HG03097 (cell line): ENCODE data around the gene PCSK5.
"Not testable (repeated sequence)": the region's sequence is repeated elsewhere in the genome, so short reads cannot be mapped to it uniquely, and the experiment has no call there.

Experiments
- ATAC-seq: cut with Tn5 transposase; IDR thresholded peaks from one replicate; pipeline ENCODE4 v1.9.1; 2021; ENCODE audit not compliant: unreplicated experiment, low FRiP score

PCSK5 gene

DNA sequence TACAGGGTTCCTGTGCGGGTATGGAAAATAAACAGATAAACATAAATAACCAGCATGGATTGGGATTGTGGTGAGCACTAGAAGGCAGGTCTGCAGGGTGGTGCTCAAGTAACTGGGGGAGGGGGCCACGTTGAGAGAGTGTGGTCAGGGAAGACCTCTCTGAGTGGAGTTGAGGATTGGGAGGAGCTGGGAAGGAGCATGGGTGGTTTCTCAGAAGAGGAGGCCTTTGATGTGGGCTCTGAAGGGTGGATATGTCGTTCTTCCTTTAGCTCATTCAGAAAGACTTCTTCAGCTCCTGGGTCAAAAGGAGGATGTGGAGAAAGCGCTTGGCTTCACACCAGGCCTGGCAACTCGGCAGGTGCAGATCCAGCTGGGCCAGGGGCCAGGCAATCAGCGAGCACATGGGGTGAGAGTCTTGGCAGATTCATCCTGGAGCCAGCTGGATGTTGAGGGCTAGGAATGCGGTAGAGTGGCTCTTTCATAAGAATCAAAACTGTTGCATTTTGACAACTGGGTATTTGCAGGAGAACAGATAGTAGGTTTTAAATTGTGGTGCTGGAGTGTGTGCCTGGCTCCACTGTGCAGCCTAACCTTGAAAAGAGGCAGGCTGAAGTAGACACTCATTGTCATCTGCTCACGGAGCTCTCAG, 71.7 kb downstream of the PCSK5 start:
- ATAC-seq = no peak

GRCh38 chr9:75962662-75963036, 72.2 kb downstream of the PCSK5 start:
- no peak for ATAC-seq

DNA sequence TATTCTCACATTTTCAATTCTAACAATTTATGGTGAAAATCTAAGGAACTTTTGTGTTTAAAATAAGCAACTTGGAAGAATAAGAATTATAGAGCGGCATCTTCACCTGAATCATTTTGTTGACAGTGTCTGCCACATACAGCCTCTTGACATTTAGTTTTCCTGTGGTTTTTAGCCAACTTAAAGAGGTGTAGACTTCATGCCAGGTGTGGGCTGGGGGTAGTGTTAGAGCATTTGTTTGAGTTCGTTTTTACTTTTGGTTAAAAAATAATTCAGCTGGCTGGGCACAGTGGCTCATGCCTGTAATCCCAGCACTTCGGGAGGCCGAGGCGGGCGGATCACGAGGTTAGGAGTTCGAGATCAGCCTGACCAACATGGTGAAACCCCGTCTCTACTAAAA, 72.8 kb downstream of the PCSK5 start:
- not testable (repeated sequence) for ATAC-seq

GRCh38 chr9:75964427-75964826, 74.0 kb downstream of the PCSK5 start:
- ATAC-seq = no peak

DNA sequence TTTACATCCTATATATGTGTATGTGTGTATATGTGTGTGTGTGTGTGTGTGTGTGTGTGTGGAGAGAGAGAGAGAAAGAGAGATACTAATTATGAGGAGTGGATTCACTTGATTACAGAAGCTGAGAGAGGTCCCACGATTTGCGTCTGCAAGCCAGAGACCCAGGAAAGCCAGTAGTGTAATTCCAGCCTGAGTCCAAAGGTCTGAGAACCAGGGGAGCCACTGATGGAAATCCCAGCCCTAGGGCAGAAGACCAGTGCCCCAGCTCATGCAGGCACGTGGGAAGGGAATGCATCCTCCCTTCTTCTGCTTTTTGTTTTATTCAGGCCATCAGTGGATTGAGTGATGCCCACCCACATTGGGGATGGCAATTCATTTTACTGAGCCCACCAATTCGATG, 74.8 kb downstream of the PCSK5 start:
- no peak for ATAC-seq

GRCh38 chr9:75967556-75967955, 77.1 kb downstream of the PCSK5 start:
- ATAC-seq = no peak

- no peak for ATAC-seq
Measured at GRCh38 chr9:75974016-75974766, 83.7 kb downstream of the PCSK5 start.

GRCh38 chr9:75975071-75975470, 84.6 kb downstream of the PCSK5 start:
- no peak for ATAC-seq

DNA sequence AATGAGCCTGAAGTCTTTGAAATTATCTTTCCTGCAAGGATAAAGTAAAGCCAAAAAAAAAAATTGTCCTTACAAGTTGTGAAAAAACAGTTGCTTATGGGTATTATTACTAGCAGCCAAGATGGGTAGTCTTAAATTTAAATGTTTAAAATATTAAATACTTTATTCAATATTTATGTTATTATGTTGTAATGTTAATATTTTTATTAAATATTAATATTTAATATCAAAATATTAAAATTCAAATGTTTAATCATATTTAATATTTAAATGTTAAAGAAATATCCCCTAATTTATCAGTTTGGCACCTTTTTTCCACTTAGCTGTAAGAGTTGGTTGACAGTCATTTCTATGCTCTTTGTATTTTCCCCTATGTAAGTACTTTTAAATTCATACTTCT, 86.1 kb downstream of the PCSK5 start:
- ATAC-seq = no peak

- no peak for ATAC-seq
Measured at GRCh38 chr9:75979362-75979761, 88.9 kb downstream of the PCSK5 start.

DNA sequence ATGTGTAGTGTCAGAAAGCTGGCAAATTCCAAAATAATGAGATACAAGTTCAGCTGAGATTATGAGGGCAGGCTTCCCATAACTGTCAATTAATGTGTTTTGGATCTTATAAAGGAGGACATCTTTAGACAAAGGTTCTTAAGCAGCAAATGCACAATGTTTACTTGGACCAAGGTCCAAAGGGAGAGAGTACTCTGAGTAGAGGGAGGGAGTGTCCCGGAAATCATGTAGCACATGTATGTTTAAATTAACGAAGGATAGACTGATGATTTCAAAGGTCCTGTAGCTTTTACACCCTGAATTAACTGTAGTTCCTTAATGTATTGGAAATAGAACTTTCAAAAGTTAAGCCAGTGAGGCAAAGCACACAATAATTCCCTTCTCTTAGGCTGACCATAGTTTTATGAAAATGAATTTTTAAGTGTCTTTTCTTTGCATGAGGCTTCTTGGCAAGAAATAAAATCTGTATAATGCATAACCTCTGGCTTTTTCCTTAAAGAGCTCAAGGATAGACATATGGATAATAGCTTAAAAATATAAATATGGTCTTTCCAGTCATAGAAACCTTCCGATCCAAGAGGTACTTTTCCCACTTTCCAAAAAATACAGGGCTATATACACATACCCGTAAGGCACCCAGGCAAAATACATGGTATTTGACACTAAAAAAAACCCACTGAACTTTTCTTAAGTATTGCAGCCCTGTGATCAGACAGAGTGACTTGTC, 93.0 kb downstream of the PCSK5 start:
- ATAC-seq = no peak

GRCh38 chr9:75985515-75985914, 95.0 kb downstream of the PCSK5 start:
- ATAC-seq = no peak

DNA sequence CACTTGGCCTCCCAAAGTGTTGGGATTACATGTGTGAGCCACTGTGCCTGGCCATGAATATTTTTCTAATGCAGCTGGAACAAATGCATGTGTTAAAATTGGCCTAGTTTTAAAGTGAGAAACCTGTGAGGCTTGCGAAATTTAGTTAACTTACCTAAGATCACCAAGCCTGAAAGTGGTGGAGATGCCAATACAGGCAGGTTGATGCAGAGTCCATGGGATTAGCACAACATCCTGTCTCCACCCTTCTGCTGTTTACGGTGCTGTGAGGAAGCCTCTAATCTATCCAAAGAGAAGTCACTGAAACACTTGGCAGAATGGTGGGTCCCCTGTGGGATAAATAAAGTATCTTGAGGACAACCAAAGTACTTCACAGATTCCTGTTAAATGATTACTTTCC, 98.2 kb downstream of the PCSK5 start:
- ATAC-seq = no peak

GRCh38 chr9:75990156-75990555, 99.7 kb downstream of the PCSK5 start:
- no peak for ATAC-seq

- no peak for ATAC-seq
Measured at GRCh38 chr9:75990576-75991304, 100.3 kb downstream of the PCSK5 start.

- ATAC-seq = no peak
Measured at GRCh38 chr9:75992482-75993206, 102.2 kb downstream of the PCSK5 start.

DNA sequence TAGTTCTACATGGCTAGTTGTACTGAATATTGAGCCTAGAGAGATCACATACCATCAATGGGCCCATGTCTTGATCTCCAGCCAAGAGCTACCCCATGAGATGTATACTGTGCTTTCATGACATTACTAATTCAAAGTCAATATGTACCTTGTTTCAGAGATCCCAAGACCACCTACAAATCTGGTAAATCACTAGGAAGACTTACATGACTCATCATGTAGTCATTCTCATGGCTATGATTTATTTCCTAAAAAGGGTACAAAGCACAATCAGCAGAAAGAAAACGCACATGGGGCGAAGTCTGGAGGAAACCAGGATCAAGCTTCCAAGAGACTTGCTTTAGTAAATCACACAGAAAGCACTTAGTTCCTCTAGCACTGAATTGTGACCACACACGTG, 103.0 kb downstream of the PCSK5 start:
- no peak for ATAC-seq

DNA sequence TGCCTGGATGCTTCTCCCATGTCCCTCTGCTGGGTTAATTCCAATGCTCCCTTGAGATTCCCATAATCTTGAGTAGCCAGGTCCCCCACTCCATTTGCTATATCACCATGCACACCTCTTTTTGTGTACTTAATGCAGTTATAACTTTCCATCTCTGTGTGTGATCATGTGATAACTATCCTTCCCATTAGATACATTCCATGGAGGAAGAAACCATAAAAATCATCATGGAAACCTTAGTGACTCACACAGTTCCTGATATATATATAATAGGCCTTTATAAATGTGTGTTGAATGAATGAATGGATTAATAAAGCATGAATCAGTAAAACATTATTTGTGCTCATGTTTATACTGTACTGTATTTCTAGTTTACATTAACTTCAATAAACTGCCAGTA, 104.6 kb downstream of the PCSK5 start:
- ATAC-seq = no peak

GRCh38 chr9:75996726-75997125, 106.3 kb downstream of the PCSK5 start:
- no peak for ATAC-seq

DNA sequence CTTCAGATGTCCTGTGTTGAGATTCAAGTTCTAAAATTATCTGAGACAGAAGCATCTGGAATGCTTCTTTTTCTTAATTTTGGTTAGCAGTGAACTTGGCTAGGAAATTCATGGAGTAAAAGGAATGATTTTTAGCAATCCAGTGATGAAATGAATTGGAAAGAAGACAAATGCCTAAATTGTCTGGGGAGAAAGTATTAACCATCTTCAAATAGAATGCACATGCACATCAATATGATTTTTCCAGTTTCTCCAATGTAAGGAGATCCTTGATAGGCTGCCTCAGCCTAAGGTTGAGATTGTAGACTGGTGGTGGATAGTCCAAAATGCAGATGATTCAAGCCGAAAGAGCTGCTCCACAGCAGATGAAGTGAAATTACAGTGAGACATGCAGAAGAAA, 106.7 kb downstream of the PCSK5 start:
- no peak for ATAC-seq
